ENCODE data around the gene ADAMTS14.
"Not testable (repeated sequence)": the region's sequence is repeated elsewhere in the genome, so short reads cannot be mapped to it uniquely, and the experiment has no call there.

Gene ADAMTS14

GRCh38 chr10:70672165-70673042 lies at the start of gene ADAMTS14:
TSS of gene ADAMTS14 (plus strand) at chr10:70672506. CDS start at chr10:70672803, 297 bp downstream.
- peak in 1 of 3 experiments; percentile 19 for DNase-seq (ENCODE audit: low read depth in 3 of 3)

- DNase-seq (ENCODE audit: low read depth in 3 of 3): no peak
These were observed 49.8 kb upstream of the ADAMTS14 start for GRCh38 chr10:70622541-70622940.

GRCh38 chr10:70622981-70623844 lies 49.1 kb upstream of the ADAMTS14 start:
- DNase-seq (ENCODE audit: low read depth in 3 of 3): no peak

- DNase-seq (ENCODE audit: low read depth in 3 of 3): no peak
These were observed 46.2 kb upstream of the ADAMTS14 start for GRCh38 chr10:70626056-70626455.

GRCh38 chr10:70629338-70629737 lies 43.0 kb upstream of the ADAMTS14 start:
- no peak for DNase-seq (ENCODE audit: low read depth in 3 of 3)

GRCh38 chr10:70631735-70632134 lies 40.6 kb upstream of the ADAMTS14 start:
- DNase-seq (ENCODE audit: low read depth in 3 of 3): not testable (repeated sequence)

GRCh38 chr10:70634011-70634410 lies 38.3 kb upstream of the ADAMTS14 start:
- no peak for DNase-seq (ENCODE audit: low read depth in 3 of 3)

GRCh38 chr10:70634515-70634914 lies 37.8 kb upstream of the ADAMTS14 start:
- not testable (repeated sequence) for DNase-seq (ENCODE audit: low read depth in 3 of 3)

GRCh38 chr10:70639640-70640383 lies 32.5 kb upstream of the ADAMTS14 start:
- DNase-seq (ENCODE audit: low read depth in 3 of 3): not testable (repeated sequence)

GRCh38 chr10:70643272-70643671 lies 29.0 kb upstream of the ADAMTS14 start:
- DNase-seq (ENCODE audit: low read depth in 3 of 3): not testable (repeated sequence)

GRCh38 chr10:70644959-70645358 lies 27.3 kb upstream of the ADAMTS14 start:
- not testable (repeated sequence) for DNase-seq (ENCODE audit: low read depth in 3 of 3)

GRCh38 chr10:70647086-70647485 lies 25.2 kb upstream of the ADAMTS14 start:
- no peak for DNase-seq (ENCODE audit: low read depth in 3 of 3)

GRCh38 chr10:70648427-70648826 lies 23.9 kb upstream of the ADAMTS14 start:
- no peak for DNase-seq (ENCODE audit: low read depth in 3 of 3)

- no peak for DNase-seq (ENCODE audit: low read depth in 3 of 3)
These were observed 22.8 kb upstream of the ADAMTS14 start for GRCh38 chr10:70649526-70649925.

- DNase-seq (ENCODE audit: low read depth in 3 of 3): no peak
These were observed 22.2 kb upstream of the ADAMTS14 start for GRCh38 chr10:70650104-70650503.

- no peak for DNase-seq (ENCODE audit: low read depth in 3 of 3)
These were observed 21.6 kb upstream of the ADAMTS14 start for GRCh38 chr10:70650718-70651117.

- DNase-seq (ENCODE audit: low read depth in 3 of 3): no peak
These were observed 20.6 kb upstream of the ADAMTS14 start for GRCh38 chr10:70651661-70652060.

- no peak for DNase-seq (ENCODE audit: low read depth in 3 of 3)
These were observed 19.3 kb upstream of the ADAMTS14 start for GRCh38 chr10:70652761-70653657.

- DNase-seq (ENCODE audit: low read depth in 3 of 3): no peak
These were observed 17.0 kb upstream of the ADAMTS14 start for GRCh38 chr10:70655316-70655715.

- peak in 2 of 3 experiments; percentile 30 to 57 for DNase-seq (ENCODE audit: low read depth in 3 of 3)
These were observed 15.8 kb upstream of the ADAMTS14 start for GRCh38 chr10:70656489-70656888.

GRCh38 chr10:70657041-70657440 lies 15.3 kb upstream of the ADAMTS14 start:
- DNase-seq (ENCODE audit: low read depth in 3 of 3): no peak
